ENCODE measurements around the gene SNAP29. TPM values are rescaled to one million over a fixed set of nuclear protein-coding genes. Genes with fewer than 3 reads are reported as not detected.
"Not testable (repeated sequence)": the region's sequence is repeated elsewhere in the genome, so short reads cannot be mapped to it uniquely, and the experiment has no call there.

SNAP29 gene
- total and polyA plus RNA-seq, 7 donors, result 19.1 to 46.3 (median 27.6) TPM

DNA sequence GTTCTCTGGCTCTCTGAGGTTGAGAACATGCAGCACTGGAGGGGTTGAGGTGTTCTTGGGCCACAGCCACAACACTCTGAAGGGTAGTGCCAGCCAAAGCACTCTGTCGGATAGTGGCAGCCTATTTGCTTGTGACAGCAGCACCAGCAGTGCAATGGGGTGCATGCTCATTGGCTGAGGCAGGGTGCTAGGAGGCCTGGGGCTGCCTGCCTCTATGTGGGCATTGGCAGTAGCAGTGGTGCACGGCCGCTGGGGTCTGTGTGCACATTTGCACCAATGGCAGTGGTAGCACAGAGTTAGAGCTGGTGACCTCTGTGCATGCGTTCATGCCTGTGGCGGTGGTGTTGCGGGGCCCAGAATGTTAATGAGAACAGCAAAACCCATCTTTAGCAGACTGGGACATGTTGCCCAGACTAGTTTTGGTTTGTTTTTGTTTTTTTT, 25.6 kb upstream of the SNAP29 start:
- 97 to 98% (median 98%) methylated on average over 6 of the region's 6 CpGs for WGBS, 3 donors
- DNase-seq, result no peak
- Histone ChIP-seq H3K36me3 (ENCODE audit: insufficient read depth in 1 of 2, low read depth in 1 of 2) (peaks cover 3 to 62% of the 10 kb centered on the region in 2 donors), H3K4me1 (no peaks in the 10 kb centered on the region), H3K4me3 (no peak overlapping the region), H3K27ac (no peak overlapping the region), H3K9me3 (no peaks in the 10 kb centered on the region), H3K27me3 (ENCODE audit: insufficient read depth in 3 of 3, low read length in 2 of 3) (no peaks in the 10 kb centered on the region)
- TF ChIP-seq, protein P1, sequence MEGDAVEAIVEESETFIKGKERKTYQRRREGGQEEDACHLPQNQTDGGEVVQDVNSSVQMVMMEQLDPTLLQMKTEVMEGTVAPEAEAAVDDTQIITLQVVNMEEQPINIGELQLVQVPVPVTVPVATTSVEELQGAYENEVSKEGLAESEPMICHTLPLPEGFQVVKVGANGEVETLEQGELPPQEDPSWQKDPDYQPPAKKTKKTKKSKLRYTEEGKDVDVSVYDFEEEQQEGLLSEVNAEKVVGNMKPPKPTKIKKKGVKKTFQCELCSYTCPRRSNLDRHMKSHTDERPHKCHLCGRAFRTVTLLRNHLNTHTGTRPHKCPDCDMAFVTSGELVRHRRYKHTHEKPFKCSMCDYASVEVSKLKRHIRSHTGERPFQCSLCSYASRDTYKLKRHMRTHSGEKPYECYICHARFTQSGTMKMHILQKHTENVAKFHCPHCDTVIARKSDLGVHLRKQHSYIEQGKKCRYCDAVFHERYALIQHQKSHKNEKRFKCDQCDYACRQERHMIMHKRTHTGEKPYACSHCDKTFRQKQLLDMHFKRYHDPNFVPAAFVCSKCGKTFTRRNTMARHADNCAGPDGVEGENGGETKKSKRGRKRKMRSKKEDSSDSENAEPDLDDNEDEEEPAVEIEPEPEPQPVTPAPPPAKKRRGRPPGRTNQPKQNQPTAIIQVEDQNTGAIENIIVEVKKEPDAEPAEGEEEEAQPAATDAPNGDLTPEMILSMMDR (IDR thresholded peaks at IDR 0.05), result no peak
- intact Hi-C loops (cut with DNase I), result no loop called here
- no peak for ATAC-seq

DNA sequence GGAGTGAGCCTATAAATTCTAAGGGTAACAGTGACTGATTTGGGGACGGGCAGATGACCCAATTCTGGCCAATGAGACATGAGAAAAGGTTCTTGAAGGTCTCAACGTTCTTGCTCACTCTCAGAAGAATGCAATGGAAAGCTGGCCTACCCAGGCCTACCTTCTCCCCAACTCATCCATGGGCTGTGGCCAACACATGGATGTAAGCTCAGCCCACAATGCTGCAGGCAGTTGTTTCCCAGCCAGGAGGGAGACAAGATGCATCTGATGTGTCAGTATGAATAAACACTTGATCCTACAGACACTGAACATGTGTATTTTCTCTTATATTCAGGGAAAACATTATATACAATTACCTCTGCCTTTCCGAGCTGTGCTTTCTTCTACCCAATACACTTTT, 24.6 kb upstream of the SNAP29 start:
- peaks cover 3 to 53% of the 10 kb centered on the region in 2 donors for H3K36me3 ChIP-seq (ENCODE audit: insufficient read depth in 1 of 2, low read depth in 1 of 2)
- intact Hi-C loops (cut with DNase I), result no loop called here
- TF ChIP-seq, protein P1 (IDR thresholded peaks at IDR 0.05), result no peak
- ATAC-seq (no peak), DNase-seq (no peak)
- no peaks in the 10 kb centered on the region for H3K4me1 ChIP-seq
- no peaks in the 10 kb centered on the region for H3K9me3 ChIP-seq
- 84 to 93% (median 89%) methylated on average over 3 of the region's 3 CpGs for WGBS, 3 donors
- no peak overlapping the region for H3K27ac ChIP-seq
- H3K27me3 ChIP-seq (ENCODE audit: insufficient read depth in 3 of 3, low read length in 2 of 3), result no peaks in the 10 kb centered on the region
- no peak overlapping the region for H3K4me3 ChIP-seq

DNA sequence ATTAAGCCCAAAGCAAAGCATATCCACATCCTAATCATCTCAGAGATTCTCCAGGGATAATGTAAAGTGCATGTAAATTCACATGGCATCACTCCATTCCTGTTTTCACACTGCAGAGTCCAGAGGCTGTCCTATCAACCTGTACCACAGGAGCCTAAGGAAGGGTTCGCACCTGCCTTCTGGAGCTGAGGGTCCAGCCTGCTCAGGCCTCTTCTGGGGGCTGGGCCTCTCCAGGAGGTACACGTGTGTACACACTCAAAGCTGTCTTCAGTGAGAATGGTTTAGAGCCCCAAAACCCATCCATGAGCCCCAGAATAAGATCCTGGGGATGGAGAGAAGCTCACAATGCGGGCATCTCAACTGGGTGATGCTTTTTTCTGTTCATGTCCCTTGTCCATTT, 24.1 kb upstream of the SNAP29 start:
- no peak for ATAC-seq
- H3K36me3 ChIP-seq (ENCODE audit: insufficient read depth in 1 of 2, low read depth in 1 of 2), result peaks cover 3 to 48% of the 10 kb centered on the region in 2 donors
- H3K27ac ChIP-seq, result no peak overlapping the region
- no peaks in the 10 kb centered on the region for H3K4me1 ChIP-seq
- H3K9me3 ChIP-seq, result no peaks in the 10 kb centered on the region
- H3K27me3 ChIP-seq (ENCODE audit: insufficient read depth in 3 of 3, low read length in 2 of 3), result no peaks in the 10 kb centered on the region
- TF ChIP-seq, protein P1 (IDR thresholded peaks at IDR 0.05), result no peak
- no peak overlapping the region for H3K4me3 ChIP-seq
- WGBS, 3 donors, result 93 to 98% (median 95%) methylated on average over 3 of the region's 3 CpGs
- DNase-seq, result no peak
- intact Hi-C loops (cut with DNase I), result no loop called here

DNA sequence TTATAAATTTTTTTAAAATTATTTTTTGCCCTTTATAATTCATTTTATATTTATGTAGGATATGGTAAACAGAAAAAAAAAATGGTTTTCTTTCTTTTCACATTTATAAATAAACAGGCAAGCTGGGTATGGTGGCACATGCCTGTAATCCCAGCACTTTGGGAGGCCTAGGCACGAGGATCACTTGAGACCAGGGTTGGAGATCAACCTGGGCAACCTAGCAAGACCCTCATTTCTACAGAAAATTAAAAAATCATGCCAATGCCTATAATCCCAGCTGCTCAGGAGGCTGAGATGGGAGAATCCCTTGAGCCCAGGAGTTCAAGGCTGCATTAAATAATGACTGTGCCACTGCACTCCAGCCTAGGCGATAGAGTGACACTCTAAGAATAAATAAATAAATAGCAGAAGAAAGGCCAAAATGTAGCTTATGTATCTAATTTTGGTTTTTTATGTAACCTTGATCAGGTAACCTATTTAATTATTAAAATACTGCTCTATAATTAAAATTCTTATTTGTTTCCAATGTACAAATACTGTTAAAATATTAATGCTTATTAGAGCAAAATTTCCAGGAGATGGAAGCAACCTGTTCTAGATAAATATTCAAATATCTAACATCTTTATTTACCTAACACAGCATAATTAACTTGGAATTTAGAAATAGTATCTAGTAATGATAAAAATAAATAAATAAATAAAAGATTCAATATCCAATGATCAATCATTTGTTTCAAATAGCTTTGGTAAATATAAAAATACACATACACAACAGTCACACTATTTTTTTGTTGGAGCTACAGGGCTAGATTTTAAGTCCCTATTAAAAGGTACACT, 21.6 kb upstream of the SNAP29 start:
- H3K4me1 ChIP-seq, result peaks cover 3% of the 10 kb centered on the region
- no peak overlapping the region for H3K4me3 ChIP-seq
- no peak for DNase-seq
- intact Hi-C loops (cut with DNase I), result no loop called here
- no peak overlapping the region for H3K27ac ChIP-seq
- peaks cover 3 to 24% of the 10 kb centered on the region in 2 donors for H3K36me3 ChIP-seq (ENCODE audit: insufficient read depth in 1 of 2, low read depth in 1 of 2)
- WGBS, 3 donors, result 97 to 98% (median 97%) methylated on average over 2 of the region's 2 CpGs
- H3K9me3 ChIP-seq, result no peaks in the 10 kb centered on the region
- ATAC-seq, result no peak
- TF ChIP-seq, protein P1 (IDR thresholded peaks at IDR 0.05), result no peak
- no peaks in the 10 kb centered on the region for H3K27me3 ChIP-seq (ENCODE audit: insufficient read depth in 3 of 3, low read length in 2 of 3)

DNA sequence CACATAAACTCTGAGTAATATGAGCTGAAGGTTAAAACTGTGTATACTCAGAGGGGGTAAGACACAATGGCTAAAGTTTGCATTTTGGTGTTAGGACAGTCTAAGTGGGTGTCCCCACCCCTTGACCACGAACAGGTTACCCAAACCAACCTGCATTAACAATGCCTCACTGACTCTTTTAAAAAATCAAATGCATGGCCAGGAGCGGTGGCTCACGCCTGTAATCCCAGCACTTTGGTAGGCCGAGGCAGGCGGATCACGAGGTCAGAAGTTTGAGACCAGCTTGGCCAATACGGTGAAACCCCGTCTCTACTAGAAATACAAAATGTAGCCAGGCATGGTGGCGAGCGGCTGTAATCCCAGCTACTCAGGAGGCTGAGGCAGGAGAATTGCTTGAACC, 19.5 kb upstream of the SNAP29 start:
- intact Hi-C loops (cut with DNase I); ATAC-seq; DNase-seq; H3K27me3 ChIP-seq (ENCODE audit: insufficient read depth in 3 of 3, low read length in 2 of 3); H3K36me3 ChIP-seq (ENCODE audit: insufficient read depth in 1 of 2, low read depth in 1 of 2); H3K4me1 ChIP-seq; H3K9me3 ChIP-seq; H3K27ac ChIP-seq; H3K4me3 ChIP-seq: not testable (repeated sequence)
- 97 to 98% (median 97%) methylated on average over 10 of the region's 10 CpGs for WGBS, 3 donors

Data from psoas muscle (tissue), 8 donors.